Measurements from ENCODE around the gene PDAP1. TPM values are rescaled to one million over a fixed set of nuclear protein-coding genes. Genes with fewer than 3 reads are reported as not detected.

The PDAP1 gene
- total RNA-seq, 2 donors from 2014 or later, result 98.6 to 103 TPM

- DNase-seq (ENCODE audit: low spot score), result no peak
- TF ChIP-seq POLR2AphosphoS5 (IDR thresholded peaks at IDR 0.05), result no peak
- peak in 1 of 4 experiments; percentile 6 for TF ChIP-seq CTCF (IDR thresholded peaks at IDR 0.05)
- TF ChIP-seq POLR2A (IDR thresholded peaks at IDR 0.05), result no peak
- intact Hi-C loops (cut with DNase I), result no loop called here
- H3K9me3 ChIP-seq, result no peaks in the 10 kb centered on the region
- H3K36me3 ChIP-seq, result peaks cover 0 to 6% of the 10 kb centered on the region in 2 donors
- H3K27me3 ChIP-seq (replicated peaks; ENCODE audit: insufficient read depth), result no peaks in the 10 kb centered on the region
- no peaks in the 10 kb centered on the region for H3K4me1 ChIP-seq (replicated peaks)
- no peak overlapping the region for H3K4me3 ChIP-seq
- H3K27ac ChIP-seq, result no peak overlapping the region
- WGBS, result 93% methylated on average over 9 of the region's 9 CpGs
Observed at GRCh38 chr7:99386584-99387238, 21.7 kb downstream of the PDAP1 start.

GRCh38 chr7:99385564-99385963, 22.8 kb downstream of the PDAP1 start:
- H3K27ac ChIP-seq, result no peak overlapping the region

GRCh38 chr7:99384523-99384922, 23.9 kb downstream of the PDAP1 start:
- Histone ChIP-seq H3K27me3 (replicated peaks; ENCODE audit: insufficient read depth) (no peaks in the 10 kb centered on the region), H3K36me3 (peaks cover 0 to 6% of the 10 kb centered on the region in 2 donors), H3K4me1 (replicated peaks) (no peaks in the 10 kb centered on the region), H3K27ac (no peak overlapping the region), H3K9me3 (no peaks in the 10 kb centered on the region), H3K4me3 (no peak overlapping the region)
- no peak for DNase-seq (ENCODE audit: low spot score)
- 89% methylated on average over 4 of the region's 4 CpGs for WGBS
- intact Hi-C loops (cut with DNase I), result no loop called here
- TF ChIP-seq CTCF (IDR thresholded peaks at IDR 0.05) (no peak), POLR2AphosphoS5 (IDR thresholded peaks at IDR 0.05) (no peak), POLR2A (IDR thresholded peaks at IDR 0.05) (no peak)

More at GRCh38 chr7:99385564-99385963, 22.8 kb downstream of the PDAP1 start:
- intact Hi-C loops (cut with DNase I), result no loop called here
- WGBS, result 82% methylated on average over 6 of the region's 8 CpGs
- DNase-seq (ENCODE audit: low spot score), result no peak
- no peaks in the 10 kb centered on the region for H3K4me1 ChIP-seq (replicated peaks)
- peaks cover 0 to 6% of the 10 kb centered on the region in 2 donors for H3K36me3 ChIP-seq
- no peaks in the 10 kb centered on the region for H3K27me3 ChIP-seq (replicated peaks; ENCODE audit: insufficient read depth)
- TF ChIP-seq POLR2AphosphoS5 (IDR thresholded peaks at IDR 0.05) (no peak), CTCF (IDR thresholded peaks at IDR 0.05) (no peak), POLR2A (IDR thresholded peaks at IDR 0.05) (no peak)
- no peak overlapping the region for H3K4me3 ChIP-seq
- H3K9me3 ChIP-seq, result no peaks in the 10 kb centered on the region

GRCh38 chr7:99383791-99384370, 24.5 kb downstream of the PDAP1 start:
- Histone ChIP-seq H3K9me3 (no peaks in the 10 kb centered on the region), H3K36me3 (peaks cover 0 to 6% of the 10 kb centered on the region in 2 donors), H3K4me1 (replicated peaks) (no peaks in the 10 kb centered on the region), H3K4me3 (no peak overlapping the region), H3K27me3 (replicated peaks; ENCODE audit: insufficient read depth) (no peaks in the 10 kb centered on the region), H3K27ac (no peak overlapping the region)
- 91% methylated on average over 13 of the region's 13 CpGs for WGBS
- TF ChIP-seq POLR2AphosphoS5 (IDR thresholded peaks at IDR 0.05) (no peak), CTCF (IDR thresholded peaks at IDR 0.05) (no peak), POLR2A (IDR thresholded peaks at IDR 0.05) (no peak)
- intact Hi-C loops (cut with DNase I), result no loop called here
- DNase-seq (ENCODE audit: low spot score), result no peak

- DNase-seq (ENCODE audit: low spot score), result no peak
- H3K4me1 ChIP-seq (replicated peaks), result no peaks in the 10 kb centered on the region
- intact Hi-C loops (cut with DNase I), result no loop called here
- H3K9me3 ChIP-seq, result no peaks in the 10 kb centered on the region
- H3K4me3 ChIP-seq, result no peak overlapping the region
- TF ChIP-seq POLR2A (IDR thresholded peaks at IDR 0.05) (no peak), POLR2AphosphoS5 (IDR thresholded peaks at IDR 0.05) (no peak), CTCF (IDR thresholded peaks at IDR 0.05) (no peak)
- peaks cover 0 to 1% of the 10 kb centered on the region in 2 donors for H3K36me3 ChIP-seq
- 91% methylated on average over 10 of the region's 10 CpGs for WGBS
- no peaks in the 10 kb centered on the region for H3K27me3 ChIP-seq (replicated peaks; ENCODE audit: insufficient read depth)
- H3K27ac ChIP-seq, result no peak overlapping the region
Observed at GRCh38 chr7:99383203-99383602, 25.2 kb downstream of the PDAP1 start.

Data from prostate gland (tissue), 2 donors.